Uterus (tissue), 4 donors: ENCODE measurements around the gene COL4A2. TPM values are rescaled to one million over a fixed set of nuclear protein-coding genes. Genes with fewer than 3 reads are reported as not detected.

Experiments used
- DNase-seq, 2 donors: peaks; one replicate each; pipeline ENCODE4 v3.0.0-alpha.2; 2019 to 2020
- H3K27ac ChIP-seq, 2 donors: fragments of 200-600 bp; sonication (generic); 1 replicate in 1 of 2; 2 replicates in 1 of 2; pipeline ENCODE4 v1.5.1; 2016 to 2018
- H3K27me3 ChIP-seq, 2 donors: fragments of 200-600 bp; sonication (generic); one replicate each; pipeline ENCODE4 v1.5.1; 2018 to 2019; ENCODE audit warnings: control low read depth in 1 of 2
- H3K36me3 ChIP-seq, 2 donors: fragments of 200-600 bp; sonication (generic); one replicate each; pipeline ENCODE4 v1.5.1; 2019; ENCODE audit warnings: control low read depth in 1 of 2
- H3K4me1 ChIP-seq, 2 donors: fragments of 200-600 bp; sonication (generic); one replicate each; pipeline ENCODE4 v1.5.1; 2018 to 2019; ENCODE audit warnings: control low read depth in 1 of 2
- H3K4me3 ChIP-seq, 2 donors: fragments of 200-600 bp; sonication (generic); 1 replicate in 1 of 2; 2 replicates in 1 of 2; pipeline ENCODE4 v1.5.1; 2018 to 2019; ENCODE audit warnings: mild to moderate bottlenecking in 1 of 2
- H3K9me3 ChIP-seq, 2 donors: fragments of 200-600 bp; sonication (generic); one replicate each; pipeline ENCODE4 v1.5.1; 2019; ENCODE audit warnings: control low read depth in 1 of 2
- POLR2A ChIP-seq, 2 donors: fragments of 450-650 bp; IDR thresholded peaks; one replicate each; pipeline ENCODE4 v1.6.1; 2016; ENCODE audit warnings: antibody characterized with exemption in 2 of 2, mild to moderate bottlenecking in 1 of 2, moderate library complexity in 1 of 2
- intact Hi-C: fragments of 100-400 bp; cut with DNase I; formaldehyde crosslinking; loops from one replicate; pipeline ENCODE4 v1.15.1; 2023; ENCODE audit warnings: low total_unique reads
- total RNA-seq, 4 donors: library from RNA; depleted of rRNA in 3 of 4; stranded (reverse); fragments of >200 nt in 3 of 4; gene quantifications; one replicate each; pipeline versions ENCODE4 v1.1.0 to v1.2.4, GENCODE V29; 2014 to 2023
- TF ChIP-seq, protein P1 (sequence below), 4 experiments: fragments of 200-600 bp in 2 of 4; fragments of 450-650 bp in 2 of 4; sonication (generic) in 2 of 4; IDR thresholded peaks; one replicate each; pipeline ENCODE4 v1.5.1; 2016 to 2019; ENCODE audit warnings: antibody characterized with exemption in 4 of 4, mild to moderate bottlenecking in 2 of 4, moderate library complexity in 1 of 4
- donor health status: DM: yes; HTN: yes; CAD: no.

Gene COL4A2
- total RNA-seq, 4 donors from 2014 or later, result 157 to 606 (median 284) TPM

- Histone ChIP-seq H3K4me1 (peaks cover 0 to 17% of the 10 kb centered on the region in 2 donors), H3K36me3 (no peaks in the 10 kb centered on the region), H3K27me3 (no peaks in the 10 kb centered on the region), H3K27ac (peak overlapping the region; percentile 48 to 61), H3K9me3 (no peaks in the 10 kb centered on the region), H3K4me3 (no peak overlapping the region)
- DNase-seq, result no peak
- intact Hi-C loops, result no loop called here
- TF ChIP-seq, protein P1, sequence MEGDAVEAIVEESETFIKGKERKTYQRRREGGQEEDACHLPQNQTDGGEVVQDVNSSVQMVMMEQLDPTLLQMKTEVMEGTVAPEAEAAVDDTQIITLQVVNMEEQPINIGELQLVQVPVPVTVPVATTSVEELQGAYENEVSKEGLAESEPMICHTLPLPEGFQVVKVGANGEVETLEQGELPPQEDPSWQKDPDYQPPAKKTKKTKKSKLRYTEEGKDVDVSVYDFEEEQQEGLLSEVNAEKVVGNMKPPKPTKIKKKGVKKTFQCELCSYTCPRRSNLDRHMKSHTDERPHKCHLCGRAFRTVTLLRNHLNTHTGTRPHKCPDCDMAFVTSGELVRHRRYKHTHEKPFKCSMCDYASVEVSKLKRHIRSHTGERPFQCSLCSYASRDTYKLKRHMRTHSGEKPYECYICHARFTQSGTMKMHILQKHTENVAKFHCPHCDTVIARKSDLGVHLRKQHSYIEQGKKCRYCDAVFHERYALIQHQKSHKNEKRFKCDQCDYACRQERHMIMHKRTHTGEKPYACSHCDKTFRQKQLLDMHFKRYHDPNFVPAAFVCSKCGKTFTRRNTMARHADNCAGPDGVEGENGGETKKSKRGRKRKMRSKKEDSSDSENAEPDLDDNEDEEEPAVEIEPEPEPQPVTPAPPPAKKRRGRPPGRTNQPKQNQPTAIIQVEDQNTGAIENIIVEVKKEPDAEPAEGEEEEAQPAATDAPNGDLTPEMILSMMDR (IDR thresholded peaks at IDR 0.05), result no peak
- TF ChIP-seq POLR2A (IDR thresholded peaks at IDR 0.05), result no peak
These were observed 7.6 kb downstream of the COL4A2 start for GRCh38 chr13:110314516-110315245.

DNA sequence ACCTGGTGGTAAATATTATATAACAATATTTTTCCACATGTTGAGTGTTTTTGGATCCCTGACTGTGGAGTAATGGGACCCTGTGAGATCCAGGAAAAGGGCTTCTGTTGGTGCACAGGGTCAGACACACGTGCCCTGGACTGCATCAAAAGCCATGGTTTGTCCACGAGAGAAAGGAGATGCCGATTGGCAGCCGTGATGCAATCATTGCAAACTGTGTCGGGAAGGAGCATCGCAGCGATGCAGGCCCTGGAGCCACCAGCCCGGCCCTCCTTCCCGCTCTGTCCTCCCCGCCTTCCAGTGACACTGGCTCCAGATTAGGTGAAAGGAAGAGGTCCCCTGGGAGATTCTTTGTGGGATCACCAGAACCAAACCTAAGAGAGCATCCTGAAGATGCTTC lies 9.1 kb downstream of the COL4A2 start:
- peak overlapping the region; percentile 48 to 61 for H3K27ac ChIP-seq
- H3K9me3 ChIP-seq, result no peaks in the 10 kb centered on the region
- H3K27me3 ChIP-seq, result no peaks in the 10 kb centered on the region
- DNase-seq, result no peak
- H3K4me3 ChIP-seq, result no peak overlapping the region
- intact Hi-C loops, result no loop called here
- no peaks in the 10 kb centered on the region for H3K36me3 ChIP-seq
- H3K4me1 ChIP-seq, result peaks cover 0 to 11% of the 10 kb centered on the region in 2 donors
- TF ChIP-seq, protein P1 (IDR thresholded peaks at IDR 0.05), result no peak
- TF ChIP-seq POLR2A (IDR thresholded peaks at IDR 0.05), result no peak

DNA sequence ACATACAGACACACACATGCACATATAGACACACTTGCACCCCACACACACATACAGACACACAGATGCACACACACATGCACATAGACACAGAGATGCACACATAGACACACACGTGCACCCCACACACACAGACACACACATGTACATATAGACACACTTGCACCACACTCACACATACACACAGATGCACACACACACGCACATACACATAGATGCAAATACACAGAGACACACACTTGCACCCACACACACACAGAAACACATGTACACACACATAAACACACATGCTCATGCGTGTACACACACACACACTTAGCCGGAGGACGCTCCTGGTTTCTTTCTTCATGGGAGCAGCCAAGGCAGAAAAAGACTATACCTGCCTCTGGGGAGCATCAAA lies 10.0 kb downstream of the COL4A2 start:
- TF ChIP-seq POLR2A (IDR thresholded peaks at IDR 0.05), result no peak
- TF ChIP-seq, protein P1 (IDR thresholded peaks at IDR 0.05), result no peak
- Histone ChIP-seq H3K4me3 (no peak overlapping the region), H3K9me3 (no peaks in the 10 kb centered on the region), H3K27ac (no peak overlapping the region), H3K36me3 (no peaks in the 10 kb centered on the region), H3K4me1 (peaks cover 0 to 2% of the 10 kb centered on the region in 2 donors), H3K27me3 (no peaks in the 10 kb centered on the region)
- no peak for DNase-seq
- intact Hi-C loops, result no loop called here

GRCh38 chr13:110317496-110318195 lies 10.6 kb downstream of the COL4A2 start:
- DNase-seq, result no peak
- Histone ChIP-seq H3K27ac (peak overlapping the region in 1 of 2 donors; percentile 93), H3K9me3 (no peaks in the 10 kb centered on the region), H3K36me3 (no peaks in the 10 kb centered on the region), H3K4me1 (no peaks in the 10 kb centered on the region), H3K27me3 (no peaks in the 10 kb centered on the region), H3K4me3 (no peak overlapping the region)
- TF ChIP-seq POLR2A (IDR thresholded peaks at IDR 0.05), result no peak
- TF ChIP-seq, protein P1 (IDR thresholded peaks at IDR 0.05), result no peak
- intact Hi-C loops, result no loop called here

- intact Hi-C loops, result no loop called here
- Histone ChIP-seq H3K9me3 (no peaks in the 10 kb centered on the region), H3K36me3 (no peaks in the 10 kb centered on the region), H3K4me3 (no peak overlapping the region), H3K27me3 (no peaks in the 10 kb centered on the region), H3K27ac (peak overlapping the region; percentile 89 to 93), H3K4me1 (peaks cover 6% of the 10 kb centered on the region in 2 donors)
- DNase-seq, result no peak
- TF ChIP-seq, protein P1 (IDR thresholded peaks at IDR 0.05), result no peak
- no peak for TF ChIP-seq POLR2A (IDR thresholded peaks at IDR 0.05)
These were observed 11.8 kb downstream of the COL4A2 start for GRCh38 chr13:110318920-110319319.
